ACHN (cell line): ENCODE data around the gene BMPER.

ENCODE experiments used
- DNase-seq: peaks from one replicate; pipeline ENCODE4 v3.0.0-alpha.2; 2015
- in situ Hi-C: cut with HindIII; loops from 2 replicates; pipeline ENCODE4 v1.10.0; 2017; ENCODE audit warnings: low sequenced_read_pairs, low pct_ligation_motif_present, low pct_unique_long_range_greater_than_20kb

Gene BMPER

DNA sequence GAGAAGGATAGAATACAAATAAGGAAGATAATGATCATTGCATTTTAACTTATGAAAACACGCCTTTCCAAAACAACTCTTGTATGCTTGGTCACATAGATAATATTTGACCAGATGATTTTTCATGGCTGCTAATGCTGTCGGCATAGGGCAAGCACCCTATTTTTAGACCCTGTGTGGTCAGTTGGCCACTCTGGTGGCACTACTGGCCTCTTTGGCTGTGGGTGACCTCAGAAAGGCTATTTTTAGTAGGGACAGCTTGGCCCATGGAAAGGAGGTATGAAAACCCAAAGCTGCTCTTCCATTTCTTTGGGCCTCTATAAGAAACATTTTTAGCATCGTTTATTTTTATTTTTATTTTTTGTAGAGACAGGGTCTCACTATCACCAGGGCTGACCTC lies 12.3 kb downstream of the BMPER start:
- in situ Hi-C loops: no loop called here
- DNase-seq: no peak

DNA sequence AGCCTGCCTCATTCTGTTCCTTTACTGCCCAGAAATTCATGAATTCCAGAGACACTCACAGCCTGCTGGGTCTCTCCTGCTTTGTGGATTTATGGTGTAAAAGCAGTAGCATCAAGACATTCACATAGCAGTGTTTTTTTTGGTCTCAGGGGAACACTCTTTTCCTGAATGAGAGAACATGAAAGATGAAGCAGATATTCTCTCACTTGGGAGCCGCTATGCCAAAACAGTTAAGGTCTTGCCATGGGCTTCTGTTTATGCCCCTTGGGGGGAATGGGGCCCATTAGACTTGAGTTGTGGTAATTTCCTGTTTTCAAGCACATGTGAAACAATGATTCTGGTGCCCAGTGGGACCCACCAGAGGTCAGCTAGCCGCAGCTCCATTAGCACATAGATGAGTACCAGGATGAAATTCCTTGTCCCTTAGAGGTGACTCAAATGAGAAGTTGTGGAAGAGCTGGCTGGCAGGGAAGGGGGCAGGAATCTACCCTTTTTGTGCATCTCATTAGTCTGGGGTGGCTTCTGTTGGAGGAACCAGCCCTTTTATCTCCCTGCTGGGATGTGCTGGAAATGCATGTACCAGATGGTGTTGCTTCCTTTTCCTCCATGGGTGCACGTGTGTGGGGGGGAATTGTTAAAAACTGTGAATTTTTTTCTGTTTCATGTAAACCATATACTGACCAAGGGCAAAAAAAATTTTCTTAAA lies 13.3 kb downstream of the BMPER start:
- in situ Hi-C loops: no loop called here
- DNase-seq: no peak

- in situ Hi-C loops: no loop called here
- DNase-seq: no peak
These were observed 14.1 kb downstream of the BMPER start for GRCh38 chr7:33919449-33919848.

DNA sequence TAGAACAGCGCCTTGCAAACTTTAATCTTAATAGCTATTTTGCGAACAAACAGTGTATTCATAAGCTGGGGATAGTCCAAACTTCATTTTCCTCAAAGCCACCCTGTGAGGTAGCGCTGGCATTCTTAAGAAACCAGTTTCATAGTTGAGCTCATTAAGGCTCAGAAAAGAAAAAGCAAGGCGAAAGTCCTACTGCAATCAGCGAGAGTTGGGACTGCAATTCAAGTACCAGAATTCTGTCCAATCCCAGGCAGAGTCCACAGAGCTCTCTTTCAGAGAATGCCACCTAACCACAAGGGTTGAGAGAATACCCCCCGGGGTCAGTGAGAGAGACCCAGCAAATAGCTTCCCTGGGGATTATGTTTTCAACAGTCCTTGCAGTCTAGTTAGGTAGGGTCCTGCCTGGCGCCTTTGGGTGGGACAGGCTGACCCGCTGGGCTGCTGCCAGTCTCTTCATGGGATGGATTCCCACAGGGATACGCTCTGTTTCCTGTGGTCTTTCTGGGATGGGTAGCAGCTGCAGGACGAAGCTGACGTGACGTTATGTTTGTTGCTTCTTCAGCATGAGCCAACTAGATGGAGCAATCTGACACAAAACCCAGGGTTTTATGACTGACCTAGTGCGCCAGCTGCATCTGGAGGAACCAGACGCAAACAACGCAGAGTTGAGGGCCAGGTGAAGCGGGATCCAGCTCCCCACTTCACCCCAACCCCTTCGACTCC lies 16.0 kb downstream of the BMPER start:
- no peak for DNase-seq
- in situ Hi-C loops: no loop called here

GRCh38 chr7:33922820-33923219 lies 17.5 kb downstream of the BMPER start:
- in situ Hi-C loops: no loop called here
- no peak for DNase-seq

DNA sequence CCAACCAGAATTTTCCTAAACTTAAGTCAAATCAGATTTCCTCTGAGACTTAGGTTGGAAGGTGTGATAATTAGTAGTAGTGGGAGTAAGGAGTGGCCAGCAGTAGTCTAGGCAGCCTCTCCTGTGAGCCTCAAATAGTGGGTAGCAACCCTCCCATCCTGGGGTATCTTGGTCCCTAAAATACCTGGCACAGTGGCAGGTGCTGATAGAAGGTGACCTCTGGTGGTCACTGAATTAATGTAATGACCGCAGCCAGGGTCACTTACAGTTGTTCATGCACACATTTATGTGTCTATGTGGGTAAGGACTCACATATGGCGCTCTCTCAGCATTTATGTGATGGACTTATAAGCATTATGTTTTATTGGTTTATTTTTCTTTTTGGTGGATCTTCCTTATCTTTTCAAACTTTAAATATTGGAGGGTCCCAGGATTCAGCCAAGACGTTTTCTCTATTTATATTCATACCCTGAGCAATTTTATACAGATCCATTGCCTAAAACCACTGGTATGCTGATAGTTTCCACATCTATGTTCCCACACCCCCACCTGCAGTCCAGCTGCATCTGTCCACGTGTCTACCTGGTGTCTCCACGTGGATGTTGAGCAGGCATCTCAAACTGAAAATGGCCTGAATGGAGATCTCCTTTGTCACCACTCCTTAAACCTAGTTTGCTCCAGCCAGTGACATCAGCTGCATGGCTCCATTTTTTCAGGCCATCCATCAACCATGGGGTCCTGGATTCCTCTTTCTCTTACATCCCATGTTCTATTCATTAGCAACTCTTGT lies 18.3 kb downstream of the BMPER start:
- no peak for DNase-seq
- in situ Hi-C loops: no loop called here

DNA sequence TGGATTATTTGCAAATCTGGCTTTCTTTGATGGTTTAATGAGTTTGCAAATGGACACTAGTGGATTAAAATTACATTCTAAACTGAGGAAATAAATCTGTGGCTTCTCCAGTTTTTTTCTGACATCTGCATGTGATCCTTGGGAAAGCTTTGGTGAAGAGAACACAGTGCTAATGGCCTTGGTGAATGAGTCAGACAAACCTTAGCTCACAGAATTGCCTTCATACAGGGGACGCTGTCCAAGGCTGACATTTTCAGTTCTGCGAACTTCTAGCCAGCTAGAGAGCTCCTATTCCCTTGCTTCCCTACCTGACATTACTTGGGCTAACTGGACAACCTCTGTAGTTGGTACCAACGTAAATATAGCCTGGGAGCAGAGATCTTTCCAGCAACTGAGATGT lies 21.2 kb downstream of the BMPER start:
- in situ Hi-C loops: no loop called here
- DNase-seq: no peak

GRCh38 chr7:33928986-33929385 lies 23.6 kb downstream of the BMPER start:
- no peak for DNase-seq
- in situ Hi-C loops: no loop called here

- in situ Hi-C loops: no loop called here
- no peak for DNase-seq
These were observed 26.9 kb downstream of the BMPER start for GRCh38 chr7:33932221-33932620.

DNA sequence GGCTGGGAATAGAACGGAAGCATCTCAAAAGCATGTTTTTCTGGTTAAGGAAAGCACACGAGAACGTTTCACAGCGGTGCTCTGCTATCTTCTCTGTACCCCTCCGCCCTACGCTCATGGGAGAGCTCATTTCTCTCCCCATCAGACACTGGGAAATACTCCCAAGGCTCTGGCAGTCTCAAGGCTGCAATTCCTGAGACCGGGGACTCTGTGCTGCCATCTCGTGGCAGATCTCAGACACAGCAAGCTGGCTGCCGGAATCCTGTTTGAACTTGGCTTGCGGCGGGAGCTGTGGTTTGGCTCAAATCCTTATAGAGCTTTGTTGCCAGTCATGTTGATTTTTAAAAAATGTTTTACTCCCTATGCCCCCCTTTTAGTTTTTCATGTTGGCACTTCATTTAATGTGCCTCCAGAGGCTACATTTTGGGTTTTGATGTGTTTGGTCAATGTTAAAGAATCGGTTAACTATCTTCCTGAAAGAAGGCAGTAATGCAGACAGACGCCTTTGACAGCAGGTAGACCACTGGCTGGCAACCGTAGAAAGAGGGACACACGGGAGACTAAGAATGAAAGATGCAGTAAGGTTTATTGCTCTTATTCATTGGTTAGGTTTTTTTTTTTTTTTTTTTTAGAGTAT lies 27.6 kb downstream of the BMPER start:
- peak; percentile 89 for DNase-seq
- in situ Hi-C loops: no loop called here

- DNase-seq: peak; percentile 73
- in situ Hi-C loops: no loop called here
These were observed 28.4 kb downstream of the BMPER start for GRCh38 chr7:33933611-33934281.

DNA sequence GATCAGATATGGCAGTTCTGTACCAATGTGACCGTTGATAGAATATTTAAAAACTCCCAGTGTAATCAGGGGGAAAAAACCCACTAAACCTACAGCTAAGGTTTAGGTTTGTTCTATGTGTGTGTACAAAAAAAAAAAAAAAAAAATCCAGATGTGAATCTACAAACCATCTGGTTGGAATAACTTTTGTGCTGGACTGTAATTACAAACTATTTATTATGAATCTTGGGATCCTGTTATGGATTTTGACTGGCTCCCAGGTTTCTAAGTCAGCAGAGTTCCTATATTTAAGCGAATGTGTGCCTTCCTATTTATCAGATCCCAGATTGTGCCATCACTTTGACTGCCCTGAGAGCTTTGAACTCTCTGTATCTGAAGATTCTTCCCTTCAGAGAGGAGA lies 29.1 kb downstream of the BMPER start:
- in situ Hi-C loops: no loop called here
- DNase-seq: no peak

GRCh38 chr7:33936503-33936902 lies 31.2 kb downstream of the BMPER start:
- in situ Hi-C loops: no loop called here
- DNase-seq: no peak

DNA sequence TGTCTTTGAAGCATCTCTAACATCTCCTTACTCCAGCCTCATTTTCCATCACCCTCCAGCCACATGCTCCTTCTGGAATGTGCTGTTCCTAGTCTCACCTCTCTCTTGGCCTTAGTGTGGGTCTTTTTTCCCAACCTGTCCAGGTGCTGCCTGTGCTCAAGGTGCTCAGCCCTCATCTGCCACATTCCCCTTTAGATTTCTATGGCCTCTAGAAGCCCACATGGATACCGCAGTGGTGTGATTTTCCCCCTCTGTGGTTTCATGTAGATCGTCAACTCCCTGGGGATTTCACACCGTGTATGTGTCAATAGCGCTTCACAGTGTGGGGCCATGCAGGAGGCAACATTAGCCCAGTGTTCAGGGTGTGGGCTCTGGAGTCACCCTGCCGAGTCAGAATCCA lies 32.5 kb downstream of the BMPER start:
- in situ Hi-C loops: no loop called here
- no peak for DNase-seq

DNA sequence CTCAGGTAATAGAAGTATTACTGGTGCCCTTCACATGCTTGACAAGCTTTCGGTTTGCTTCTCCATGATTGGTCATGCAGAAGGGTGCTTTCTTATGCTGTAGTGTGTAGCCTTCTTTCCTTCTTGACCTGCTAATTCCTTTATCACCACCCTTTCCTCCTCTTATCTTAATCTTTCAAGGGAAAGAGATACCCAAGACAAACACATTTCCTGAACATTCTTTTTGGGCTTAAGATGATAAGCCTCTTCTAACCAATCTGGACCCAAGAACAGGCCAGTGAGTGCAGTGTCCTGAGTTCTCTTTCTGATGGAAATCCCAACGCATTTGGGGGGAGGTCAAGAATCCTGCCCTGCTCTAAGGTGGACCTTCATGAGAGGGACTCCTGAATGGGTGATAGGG lies 33.8 kb downstream of the BMPER start:
- DNase-seq: no peak
- in situ Hi-C loops: no loop called here

DNA sequence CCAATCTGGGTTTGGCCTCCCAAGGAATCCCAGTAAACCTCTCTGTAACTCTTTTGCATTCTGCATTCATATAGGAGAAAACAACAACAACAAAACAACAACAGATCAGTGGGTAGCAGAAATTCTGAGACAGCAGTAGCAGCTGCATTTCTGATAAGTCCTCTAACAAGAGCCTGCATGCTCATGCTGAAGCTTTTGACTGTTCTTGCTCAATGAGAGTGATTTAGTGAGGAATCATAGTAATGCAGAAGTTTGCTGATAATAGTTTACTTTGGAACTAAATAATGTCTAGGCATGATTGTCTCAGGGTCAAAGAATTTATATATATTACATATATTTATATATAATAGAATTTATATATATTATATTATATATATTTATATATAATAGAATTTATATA lies 35.2 kb downstream of the BMPER start:
- in situ Hi-C loops: no loop called here
- DNase-seq: no peak

GRCh38 chr7:33941418-33941817 lies 36.1 kb downstream of the BMPER start:
- in situ Hi-C loops: no loop called here

DNA sequence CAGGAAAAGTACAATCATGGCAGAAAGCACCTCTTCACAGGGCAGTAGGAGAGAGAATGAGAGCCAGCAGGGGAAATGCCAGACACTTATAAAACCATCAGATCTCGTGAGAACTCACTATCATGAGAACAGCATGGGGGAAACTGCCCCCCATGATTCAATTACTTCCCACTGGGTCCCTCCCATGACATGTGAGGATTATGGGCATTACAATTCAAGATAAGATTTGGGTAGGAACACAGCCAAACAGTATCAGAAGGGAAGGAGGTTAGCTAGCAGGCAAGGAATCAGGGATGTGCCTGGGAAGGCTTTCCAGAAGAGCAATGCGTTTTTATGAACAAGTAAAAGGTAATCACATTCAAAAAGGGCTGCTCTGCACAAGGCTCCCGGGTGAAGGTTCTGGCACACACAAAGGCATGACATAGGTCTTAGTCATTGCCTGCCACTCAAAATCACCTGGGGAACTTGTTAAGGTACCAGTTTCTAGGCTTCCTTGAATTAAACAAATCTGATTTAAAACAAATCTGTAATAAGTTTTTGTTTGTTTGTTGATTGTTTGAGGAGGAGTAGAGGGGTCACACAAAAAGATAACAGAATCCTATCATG lies 40.9 kb downstream of the BMPER start:
- in situ Hi-C loops: no loop called here
- no peak for DNase-seq

More at GRCh38 chr7:33941418-33941817, 36.1 kb downstream of the BMPER start:
- DNase-seq: no peak
